LNCaP clone FGC (cell line): ENCODE data around the gene TMEM145.
A peak's percentile ranks its signal among the peaks of the same experiment; 100 is the strongest.

ENCODE experiments used
- DNase-seq: peaks from one replicate; pipeline ENCODE4 v3.0.0-alpha.2; 2011; ENCODE audit warnings: low read depth
- H3K4me3 ChIP-seq: 2 replicates; pipeline ENCODE4 v1.5.1; 2011; ENCODE audit warnings: mild to moderate bottlenecking, low read depth, low read length, control low read depth
- CTCF ChIP-seq: IDR thresholded peaks from 2 replicates; pipeline ENCODE4 v1.5.1; 2012; ENCODE audit warnings: mild to moderate bottlenecking; ENCODE audit not compliant: control insufficient read depth, insufficient read depth; ENCODE audit errors: extremely low read depth

TMEM145 gene

GRCh38 chr19:42324655-42325307 lies 11.7 kb downstream of the TMEM145 start:
- TF ChIP-seq CTCF: no peak
- DNase-seq: no peak
- H3K4me3 ChIP-seq: peak overlapping the region; percentile 15; the same call in 1 of the 2 replicates

GRCh38 chr19:42325308-42325895 lies 12.3 kb downstream of the TMEM145 start, which contains the start of gene MEGF8:
Gene MEGF8, plus strand, starts transcription at chr19:42325635. Its CDS starts 609 bp downstream, at chr19:42326244.
- DNase-seq: peak; percentile 86
- H3K4me3 ChIP-seq: peak within 1 kb of the TSS; percentile 72
- TF ChIP-seq CTCF: peak; percentile 76

- TF ChIP-seq CTCF: no peak
Observed at GRCh38 chr19:42325896-42326771, 13.0 kb downstream of the TMEM145 start.

GRCh38 chr19:42326969-42327368 lies 13.9 kb downstream of the TMEM145 start:
- no peak for TF ChIP-seq CTCF
- DNase-seq: no peak
- H3K4me3 ChIP-seq: no peak overlapping the region

More at GRCh38 chr19:42325896-42326771, 13.0 kb downstream of the TMEM145 start:
- peak overlapping the region; percentile 72 for H3K4me3 ChIP-seq
- no peak for DNase-seq

- DNase-seq: no peak
- no peak for TF ChIP-seq CTCF
- H3K4me3 ChIP-seq: no peak overlapping the region
Observed at GRCh38 chr19:42327381-42327780, 14.3 kb downstream of the TMEM145 start.

GRCh38 chr19:42328106-42328505 lies 15.0 kb downstream of the TMEM145 start:
- no peak for TF ChIP-seq CTCF
- no peak overlapping the region for H3K4me3 ChIP-seq
- DNase-seq: no peak
